Measurements from ENCODE around the gene GDF3. TPM values are rescaled to one million over a fixed set of nuclear protein-coding genes. Genes with fewer than 3 reads are reported as not detected.

The GDF3 gene
- total RNA-seq, 2 donors from 2014 or later, result not detected

DNA sequence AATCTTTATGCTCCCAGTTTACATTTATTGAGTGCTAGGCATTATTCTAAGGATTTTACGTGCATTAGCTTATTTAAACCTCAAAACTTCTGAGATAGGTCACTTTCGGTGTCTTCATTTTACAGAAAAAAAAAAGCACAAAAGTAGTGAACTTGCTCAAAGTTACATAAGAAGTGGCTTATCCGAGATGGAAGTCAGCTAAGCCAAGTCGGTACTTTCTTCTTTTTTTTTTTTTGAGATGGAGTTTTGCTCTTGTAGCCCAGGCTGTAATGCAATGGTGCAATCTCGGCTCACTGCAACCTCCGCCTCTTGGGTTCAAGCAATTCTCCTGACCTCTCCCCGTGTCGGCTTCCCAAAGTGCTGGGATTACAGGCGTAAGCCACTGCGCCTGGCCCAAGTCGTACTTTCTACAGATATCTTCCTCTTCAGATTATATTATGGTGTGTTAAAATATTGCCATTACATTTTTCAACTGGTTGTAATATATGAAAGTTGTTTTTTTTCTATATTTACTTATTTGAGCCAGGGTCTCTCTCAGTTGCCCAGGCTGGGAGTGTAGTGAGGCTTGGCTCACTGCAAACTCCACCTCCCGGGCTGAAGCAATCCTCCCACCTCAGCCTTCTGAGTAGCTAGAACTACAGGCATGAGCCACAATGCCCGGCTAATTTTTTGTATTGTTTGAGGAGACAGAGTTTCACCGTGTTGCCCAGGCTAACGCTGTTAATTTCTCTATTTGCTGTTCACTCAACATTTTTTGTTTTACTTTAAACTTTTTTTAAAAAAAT, 24.6 kb upstream of the GDF3 start:
- no peak for TF ChIP-seq CTCF (IDR thresholded peaks at IDR 0.05)
- no peaks in the 10 kb centered on the region for H3K27me3 ChIP-seq

GRCh38 chr12:7716381-7716780, 20.8 kb upstream of the GDF3 start:
- Histone ChIP-seq H3K36me3 (no peaks in the 10 kb centered on the region), H3K9me3 (no peaks in the 10 kb centered on the region), H3K27ac (no peak overlapping the region), H3K27me3 (no peaks in the 10 kb centered on the region), H3K4me3 (no peak overlapping the region), H3K4me1 (no peaks in the 10 kb centered on the region)
- DNase-seq (ENCODE audit: low spot score), result no peak
- no peak for TF ChIP-seq CTCF (IDR thresholded peaks at IDR 0.05)

More for the DNA sequence above, 24.6 kb upstream of the GDF3 start:
- no peak for DNase-seq (ENCODE audit: low spot score)
- Histone ChIP-seq H3K4me3 (no peak overlapping the region), H3K36me3 (no peaks in the 10 kb centered on the region), H3K9me3 (no peaks in the 10 kb centered on the region), H3K4me1 (no peaks in the 10 kb centered on the region), H3K27ac (no peak overlapping the region)

DNA sequence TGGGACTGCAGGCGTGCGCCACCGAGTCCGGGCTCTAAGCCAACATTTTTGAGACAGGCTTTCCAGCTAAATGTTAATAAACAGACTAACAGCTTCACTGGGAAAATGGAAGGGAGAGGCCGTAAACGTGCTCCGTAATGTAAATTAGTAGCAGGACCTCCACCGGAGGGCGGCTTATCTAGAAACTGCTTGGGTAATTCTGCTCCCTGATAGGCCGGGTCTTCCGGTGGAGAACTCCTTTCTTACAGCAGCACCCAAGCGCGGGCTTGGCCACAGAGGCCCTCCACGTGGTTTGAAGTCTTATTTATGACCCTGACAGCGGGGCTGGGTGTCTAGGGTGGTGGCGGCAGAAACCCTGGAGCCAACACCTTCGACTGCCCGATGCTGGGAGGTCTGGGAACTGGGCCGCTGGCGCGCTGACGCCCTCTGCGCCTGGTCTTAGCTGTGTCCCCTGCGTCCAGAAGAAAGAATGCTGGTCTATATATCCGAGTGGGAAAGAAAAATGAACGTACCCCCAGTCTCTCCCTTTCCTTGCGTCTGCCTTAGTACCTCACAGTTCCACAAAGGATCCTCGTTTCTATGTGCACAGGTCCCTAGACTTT, 17.4 kb upstream of the GDF3 start:
- Histone ChIP-seq H3K27me3 (no peaks in the 10 kb centered on the region), H3K36me3 (no peaks in the 10 kb centered on the region), H3K4me1 (no peaks in the 10 kb centered on the region), H3K9me3 (no peaks in the 10 kb centered on the region), H3K4me3 (no peak overlapping the region), H3K27ac (no peak overlapping the region)
- no peak for DNase-seq (ENCODE audit: low spot score)
- TF ChIP-seq CTCF (IDR thresholded peaks at IDR 0.05), result no peak

DNA sequence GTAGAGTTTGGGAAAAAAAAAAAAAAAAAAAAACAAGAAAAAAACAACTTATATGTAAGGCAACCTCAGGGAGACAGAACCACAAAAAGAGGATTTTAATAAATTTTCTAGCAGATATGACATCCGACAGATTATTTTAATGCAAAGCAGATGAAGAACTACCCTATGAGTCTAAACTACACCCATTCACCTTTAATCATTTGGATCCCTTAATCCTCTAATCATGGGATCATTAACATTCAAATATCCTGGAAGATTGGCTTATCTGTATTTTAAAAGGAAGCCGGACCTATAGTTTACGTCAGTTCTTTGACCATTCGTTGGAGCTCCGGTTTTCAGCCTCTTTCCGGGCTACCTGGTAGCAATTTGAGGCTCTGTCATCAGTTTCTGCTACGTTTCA, 15.6 kb upstream of the GDF3 start, which contains the start of gene DPPA3:
TSS of gene DPPA3 (plus strand) at position 301 of the 400 bp plus-strand sequence. CDS start 138 bp downstream, outside the sequence.
- H3K4me3 ChIP-seq, result no peak within 1 kb of the TSS
- H3K36me3 ChIP-seq, result no peaks in the 10 kb centered on the region
- H3K9me3 ChIP-seq, result no peaks in the 10 kb centered on the region
- TF ChIP-seq CTCF (IDR thresholded peaks at IDR 0.05), result no peak
- H3K27ac ChIP-seq, result no peak within 1 kb of the TSS
- no peak for DNase-seq (ENCODE audit: low spot score)
- H3K27me3 ChIP-seq, result no peaks in the 10 kb centered on the region
- H3K4me1 ChIP-seq, result no peaks in the 10 kb centered on the region

GRCh38 chr12:7709969-7710675, 14.5 kb upstream of the GDF3 start:
- H3K36me3 ChIP-seq, result no peaks in the 10 kb centered on the region
- no peaks in the 10 kb centered on the region for H3K4me1 ChIP-seq
- no peak overlapping the region for H3K4me3 ChIP-seq
- TF ChIP-seq CTCF (IDR thresholded peaks at IDR 0.05), result no peak
- DNase-seq (ENCODE audit: low spot score), result no peak
- no peak overlapping the region for H3K27ac ChIP-seq
- H3K27me3 ChIP-seq, result no peaks in the 10 kb centered on the region
- H3K9me3 ChIP-seq, result no peaks in the 10 kb centered on the region

Data from right atrium auricular region (tissue), 2 donors.